ENCODE measurements around the gene ITCH.
"Not testable (repeated sequence)": the region's sequence is repeated elsewhere in the genome, so short reads cannot be mapped to it uniquely, and the experiment has no call there.

Gene ITCH

DNA sequence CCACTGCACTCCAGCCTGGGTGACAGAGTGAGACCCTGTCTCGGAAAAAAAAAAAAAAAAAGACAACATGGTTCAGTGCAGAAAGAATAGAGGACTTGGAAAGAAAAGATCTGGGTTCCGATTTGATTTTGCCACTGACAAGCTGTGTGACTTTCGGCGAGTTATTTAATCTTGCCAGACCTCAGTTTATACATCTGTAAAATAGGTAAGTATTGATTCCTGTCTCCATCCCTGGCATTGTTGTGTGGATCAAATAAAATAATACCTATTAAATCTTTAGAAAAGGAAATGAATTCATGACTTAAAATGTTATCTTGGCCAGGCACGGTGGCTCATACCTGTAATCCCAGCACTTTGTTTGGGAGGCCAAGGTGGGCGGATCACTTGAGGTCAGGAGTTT lies 7.0 kb downstream of the ITCH start:
- TF ChIP-seq, protein P1, sequence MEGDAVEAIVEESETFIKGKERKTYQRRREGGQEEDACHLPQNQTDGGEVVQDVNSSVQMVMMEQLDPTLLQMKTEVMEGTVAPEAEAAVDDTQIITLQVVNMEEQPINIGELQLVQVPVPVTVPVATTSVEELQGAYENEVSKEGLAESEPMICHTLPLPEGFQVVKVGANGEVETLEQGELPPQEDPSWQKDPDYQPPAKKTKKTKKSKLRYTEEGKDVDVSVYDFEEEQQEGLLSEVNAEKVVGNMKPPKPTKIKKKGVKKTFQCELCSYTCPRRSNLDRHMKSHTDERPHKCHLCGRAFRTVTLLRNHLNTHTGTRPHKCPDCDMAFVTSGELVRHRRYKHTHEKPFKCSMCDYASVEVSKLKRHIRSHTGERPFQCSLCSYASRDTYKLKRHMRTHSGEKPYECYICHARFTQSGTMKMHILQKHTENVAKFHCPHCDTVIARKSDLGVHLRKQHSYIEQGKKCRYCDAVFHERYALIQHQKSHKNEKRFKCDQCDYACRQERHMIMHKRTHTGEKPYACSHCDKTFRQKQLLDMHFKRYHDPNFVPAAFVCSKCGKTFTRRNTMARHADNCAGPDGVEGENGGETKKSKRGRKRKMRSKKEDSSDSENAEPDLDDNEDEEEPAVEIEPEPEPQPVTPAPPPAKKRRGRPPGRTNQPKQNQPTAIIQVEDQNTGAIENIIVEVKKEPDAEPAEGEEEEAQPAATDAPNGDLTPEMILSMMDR (IDR thresholded peaks at IDR 0.05; ENCODE audit: insufficient read depth, low read depth, low read length, missing control alignments), result no peak
- H3K4me3 ChIP-seq (ENCODE audit: low read depth, low read length), result no peak overlapping the region
- DNase-seq (ENCODE audit: low read depth), result no peak

GRCh38 chr20:34373445-34373844 lies 10.4 kb downstream of the ITCH start:
- H3K4me3 ChIP-seq (ENCODE audit: low read depth, low read length), result no peak overlapping the region
- TF ChIP-seq, protein P1 (IDR thresholded peaks at IDR 0.05; ENCODE audit: insufficient read depth, low read depth, low read length, missing control alignments), result no peak
- DNase-seq (ENCODE audit: low read depth), result no peak

DNA sequence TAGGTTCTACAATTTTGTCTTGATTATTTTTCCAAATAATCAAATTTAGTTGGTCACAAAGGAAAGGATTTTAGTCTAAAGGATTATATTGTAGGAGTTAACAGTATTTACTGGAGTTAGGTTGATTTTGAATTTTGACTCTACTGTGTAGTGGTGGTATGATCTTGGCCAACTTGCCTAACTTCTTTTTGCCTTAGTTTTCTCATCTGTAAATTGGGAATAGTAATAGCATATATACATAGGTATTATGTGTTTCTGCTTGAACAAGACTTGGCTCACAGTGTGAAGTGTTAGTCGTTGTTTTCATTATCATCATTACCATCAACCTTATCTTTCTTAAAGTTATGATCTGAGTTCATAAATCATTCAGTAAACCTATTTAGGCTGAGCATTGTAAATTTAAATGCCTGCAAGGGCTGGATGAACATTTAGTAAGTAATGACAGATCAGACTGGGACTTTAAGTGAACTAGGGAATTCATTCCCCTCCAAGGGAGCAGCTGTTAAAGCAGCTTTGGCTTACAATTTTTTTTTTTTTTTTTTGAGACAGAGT lies 11.2 kb downstream of the ITCH start:
- no peak overlapping the region for H3K4me3 ChIP-seq (ENCODE audit: low read depth, low read length)
- no peak for DNase-seq (ENCODE audit: low read depth)
- TF ChIP-seq, protein P1 (IDR thresholded peaks at IDR 0.05; ENCODE audit: insufficient read depth, low read depth, low read length, missing control alignments), result no peak

DNA sequence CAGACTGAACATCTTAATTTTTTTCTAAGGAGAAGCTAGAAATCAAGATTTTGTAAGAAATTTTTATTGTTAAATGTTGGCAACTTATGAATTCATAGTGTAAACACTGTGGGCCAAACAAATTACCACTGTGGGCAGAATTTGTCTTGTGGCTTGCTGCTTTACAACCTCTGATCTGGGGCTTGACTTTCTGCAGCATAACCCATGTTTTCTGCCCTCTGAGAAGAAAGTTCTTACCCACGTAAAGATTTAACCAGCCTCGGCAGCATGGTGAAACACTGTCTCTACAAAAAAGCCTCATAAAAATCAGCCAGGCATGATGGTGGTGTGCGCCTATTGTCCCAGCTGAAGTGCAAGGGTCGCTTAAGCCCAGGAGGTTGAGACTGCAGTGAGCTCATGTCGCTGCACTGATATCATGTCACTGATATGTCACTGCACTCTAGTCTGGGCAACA lies 12.9 kb downstream of the ITCH start:
- H3K4me3 ChIP-seq (ENCODE audit: low read depth, low read length), result no peak overlapping the region
- DNase-seq (ENCODE audit: low read depth), result no peak
- TF ChIP-seq, protein P1 (IDR thresholded peaks at IDR 0.05; ENCODE audit: insufficient read depth, low read depth, low read length, missing control alignments), result no peak

- TF ChIP-seq, protein P1 (IDR thresholded peaks at IDR 0.05; ENCODE audit: insufficient read depth, low read depth, low read length, missing control alignments), result no peak
These were observed 14.2 kb downstream of the ITCH start for GRCh38 chr20:34377072-34377847.

DNA sequence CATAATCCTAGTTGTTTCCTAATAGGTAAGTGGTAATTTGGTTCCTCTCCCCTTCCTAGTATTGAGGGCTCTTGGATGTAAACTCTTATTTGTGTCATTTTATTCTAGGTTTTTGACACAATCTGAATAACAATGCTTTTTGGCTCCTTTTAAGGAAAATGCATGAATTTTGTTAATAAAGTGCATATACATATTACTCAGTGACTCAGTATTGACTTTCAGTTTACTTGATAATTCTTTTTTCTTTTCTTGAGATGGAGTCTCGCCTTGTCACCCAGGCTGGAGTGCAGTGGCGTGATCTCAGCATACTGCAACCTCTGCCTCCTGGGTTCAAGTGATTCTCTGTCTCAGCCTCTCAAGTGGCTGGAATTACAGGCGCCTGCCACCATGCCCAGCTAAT lies 19.1 kb downstream of the ITCH start:
- no peak overlapping the region for H3K4me3 ChIP-seq (ENCODE audit: low read depth, low read length)
- no peak for DNase-seq (ENCODE audit: low read depth)
- TF ChIP-seq, protein P1 (IDR thresholded peaks at IDR 0.05; ENCODE audit: insufficient read depth, low read depth, low read length, missing control alignments), result no peak

More at GRCh38 chr20:34377072-34377847, 14.2 kb downstream of the ITCH start:
- H3K4me3 ChIP-seq (ENCODE audit: low read depth, low read length), result no peak overlapping the region
- DNase-seq (ENCODE audit: low read depth), result peak; percentile 80

GRCh38 chr20:34382877-34383455 lies 19.9 kb downstream of the ITCH start:
- H3K4me3 ChIP-seq (ENCODE audit: low read depth, low read length); DNase-seq (ENCODE audit: low read depth): not testable (repeated sequence)

Data from GM12865 (cell line).